ENCODE results near the gene DLG2. TPM values are rescaled to one million over a fixed set of nuclear protein-coding genes. Genes with fewer than 3 reads are reported as not detected.

Gene DLG2
- total RNA-seq, 3 donors from 2014 or later (not counting 1 experiment from before 2014, with no cell fraction given): 1.7 to 2.9 (median 2.2) TPM

DNA sequence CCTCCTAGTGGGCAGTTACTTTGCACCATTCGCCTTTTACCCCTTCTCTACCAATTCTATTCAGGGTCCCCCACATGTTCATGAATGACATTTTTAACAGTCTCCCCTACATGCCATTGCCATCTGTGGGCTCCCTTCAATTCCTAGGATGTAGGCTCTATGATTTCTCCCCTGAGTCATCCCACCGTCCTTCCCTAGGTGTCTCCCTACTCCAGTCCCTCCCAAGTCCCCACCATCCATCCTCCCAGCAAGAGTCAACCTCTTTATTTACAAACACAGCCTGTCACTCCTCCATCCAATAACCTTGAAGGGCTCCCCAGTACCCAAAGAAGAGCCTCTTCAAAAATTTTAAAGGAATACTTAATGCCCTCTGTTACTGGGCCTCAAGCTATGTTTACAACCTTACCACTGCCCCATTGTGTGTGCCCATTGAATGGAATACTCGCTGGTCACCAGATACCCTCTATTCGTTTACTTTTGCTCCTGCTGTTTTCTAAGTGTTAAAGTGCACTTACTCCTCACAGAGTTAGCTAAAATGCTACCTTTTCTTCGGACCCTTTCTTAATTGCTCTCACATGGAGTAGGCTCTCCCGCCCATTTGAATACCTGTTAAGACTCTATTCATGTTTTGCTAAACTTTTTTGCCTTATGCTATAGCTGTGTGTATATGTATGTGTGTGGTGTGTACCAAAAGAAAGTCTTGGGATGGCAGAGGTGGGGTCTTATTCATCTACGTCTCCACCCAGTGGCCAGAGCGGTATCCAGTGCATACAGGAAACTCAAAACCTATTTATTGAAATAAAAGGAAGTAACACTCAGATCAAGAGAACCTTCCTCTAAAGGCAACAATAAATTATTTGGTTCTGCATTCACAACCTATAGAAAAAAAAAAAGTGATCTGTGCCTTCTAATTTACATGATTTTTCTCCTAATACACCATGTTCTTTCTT lies 2105.2 kb downstream of the DLG2 start:
- no peak for DNase-seq
- no peaks in the 10 kb centered on the region for H3K27me3 ChIP-seq (ENCODE audit: control insufficient read depth, insufficient read depth, low read length)
- no peak overlapping the region for H3K4me3 Mint-ChIP-seq
- H3K36me3 Mint-ChIP-seq: no peaks in the 10 kb centered on the region
- WGBS (ENCODE audit: insufficient coverage): 82% methylated on average over 6 of the region's 8 CpGs
- no peak for ATAC-seq
- no peaks in the 10 kb centered on the region for H3K4me1 Mint-ChIP-seq
- no peaks in the 10 kb centered on the region for H3K4me1 ChIP-seq (ENCODE audit: control insufficient read depth, insufficient read depth, low read length)
- H3K36me3 ChIP-seq (ENCODE audit: control insufficient read depth, insufficient read depth, low read length): no peaks in the 10 kb centered on the region
- H3K9me3 ChIP-seq (ENCODE audit: control insufficient read depth, insufficient read depth, low read length): no peaks in the 10 kb centered on the region
- no peak overlapping the region for H3K27ac ChIP-seq (ENCODE audit: low read length)
- no peaks in the 10 kb centered on the region for H3K27me3 Mint-ChIP-seq (ENCODE audit: low read depth in 2 of 2)
- no peak overlapping the region for H3K4me3 ChIP-seq (ENCODE audit: low read length)
- peaks cover 5% of the 10 kb centered on the region in 2 donors for H3K9me3 Mint-ChIP-seq
- TF ChIP-seq, protein P1, sequence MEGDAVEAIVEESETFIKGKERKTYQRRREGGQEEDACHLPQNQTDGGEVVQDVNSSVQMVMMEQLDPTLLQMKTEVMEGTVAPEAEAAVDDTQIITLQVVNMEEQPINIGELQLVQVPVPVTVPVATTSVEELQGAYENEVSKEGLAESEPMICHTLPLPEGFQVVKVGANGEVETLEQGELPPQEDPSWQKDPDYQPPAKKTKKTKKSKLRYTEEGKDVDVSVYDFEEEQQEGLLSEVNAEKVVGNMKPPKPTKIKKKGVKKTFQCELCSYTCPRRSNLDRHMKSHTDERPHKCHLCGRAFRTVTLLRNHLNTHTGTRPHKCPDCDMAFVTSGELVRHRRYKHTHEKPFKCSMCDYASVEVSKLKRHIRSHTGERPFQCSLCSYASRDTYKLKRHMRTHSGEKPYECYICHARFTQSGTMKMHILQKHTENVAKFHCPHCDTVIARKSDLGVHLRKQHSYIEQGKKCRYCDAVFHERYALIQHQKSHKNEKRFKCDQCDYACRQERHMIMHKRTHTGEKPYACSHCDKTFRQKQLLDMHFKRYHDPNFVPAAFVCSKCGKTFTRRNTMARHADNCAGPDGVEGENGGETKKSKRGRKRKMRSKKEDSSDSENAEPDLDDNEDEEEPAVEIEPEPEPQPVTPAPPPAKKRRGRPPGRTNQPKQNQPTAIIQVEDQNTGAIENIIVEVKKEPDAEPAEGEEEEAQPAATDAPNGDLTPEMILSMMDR (IDR thresholded peaks at IDR 0.05): no peak
- H3K27ac Mint-ChIP-seq: no peak overlapping the region
- intact Hi-C loops (cut with micrococcal nuclease): no loop called here

DNA sequence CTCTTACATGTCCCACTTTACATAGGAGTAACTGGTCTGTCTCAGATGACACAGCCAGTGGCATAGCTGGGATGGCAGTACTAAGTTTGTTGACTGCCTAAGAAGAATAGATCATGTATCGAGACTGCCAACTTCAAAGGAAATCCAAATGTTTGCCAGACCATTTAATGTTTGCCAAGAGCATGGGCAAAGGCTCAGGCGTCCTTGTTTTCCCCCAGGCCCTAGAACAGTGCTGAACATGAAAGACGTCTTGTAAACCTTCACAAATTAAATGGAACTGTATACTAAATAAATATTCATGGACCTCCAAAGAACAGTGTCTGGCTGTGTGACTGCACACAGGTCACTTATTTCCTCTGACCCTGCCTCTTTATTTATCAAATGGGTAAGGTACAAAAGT lies 2106.3 kb downstream of the DLG2 start:
- Histone ChIP-seq H3K27me3 (ENCODE audit: control insufficient read depth, insufficient read depth, low read length) (no peaks in the 10 kb centered on the region), H3K27ac (ENCODE audit: low read length) (no peak overlapping the region), H3K4me3 (ENCODE audit: low read length) (no peak overlapping the region), H3K9me3 (ENCODE audit: control insufficient read depth, insufficient read depth, low read length) (no peaks in the 10 kb centered on the region), H3K4me1 (ENCODE audit: control insufficient read depth, insufficient read depth, low read length) (no peaks in the 10 kb centered on the region), H3K36me3 (ENCODE audit: control insufficient read depth, insufficient read depth, low read length) (no peaks in the 10 kb centered on the region)
- H3K4me3 Mint-ChIP-seq: no peak overlapping the region
- 93% methylated on average over 3 of the region's 3 CpGs for WGBS (ENCODE audit: insufficient coverage)
- TF ChIP-seq, protein P1 (IDR thresholded peaks at IDR 0.05): no peak
- no peaks in the 10 kb centered on the region for H3K27me3 Mint-ChIP-seq (ENCODE audit: low read depth in 2 of 2)
- H3K9me3 Mint-ChIP-seq: peaks cover 10% of the 10 kb centered on the region in 2 donors
- no peaks in the 10 kb centered on the region for H3K36me3 Mint-ChIP-seq
- intact Hi-C loops (cut with micrococcal nuclease): no loop called here
- H3K27ac Mint-ChIP-seq: no peak overlapping the region
- ATAC-seq (no peak), DNase-seq (no peak)
- H3K4me1 Mint-ChIP-seq: no peaks in the 10 kb centered on the region

DNA sequence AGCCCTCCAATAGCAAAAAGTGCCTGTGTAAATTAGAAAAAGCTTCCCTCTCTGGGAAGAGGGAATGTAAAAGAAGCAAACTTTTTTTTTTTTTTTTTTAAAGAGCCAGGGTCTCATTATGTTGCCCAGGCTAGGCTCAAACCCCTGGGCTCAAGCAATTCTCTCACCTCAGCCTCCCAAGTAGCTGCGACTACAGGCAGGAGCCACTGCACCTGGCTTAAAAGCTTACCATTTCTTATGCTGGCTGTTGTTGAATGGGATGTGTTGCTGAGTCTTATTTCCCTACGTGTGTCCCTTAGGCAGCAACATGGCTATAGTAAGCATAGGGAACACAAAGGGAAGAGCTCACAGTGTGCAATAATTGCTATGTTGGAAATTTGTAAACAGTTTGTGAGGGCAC lies 2115.5 kb downstream of the DLG2 start:
- Histone ChIP-seq H3K9me3 (ENCODE audit: control insufficient read depth, insufficient read depth, low read length) (no peaks in the 10 kb centered on the region), H3K4me1 (ENCODE audit: control insufficient read depth, insufficient read depth, low read length) (no peaks in the 10 kb centered on the region), H3K27me3 (ENCODE audit: control insufficient read depth, insufficient read depth, low read length) (no peaks in the 10 kb centered on the region), H3K36me3 (ENCODE audit: control insufficient read depth, insufficient read depth, low read length) (no peaks in the 10 kb centered on the region), H3K27ac (ENCODE audit: low read length) (no peak overlapping the region), H3K4me3 (ENCODE audit: low read length) (no peak overlapping the region)
- ATAC-seq (no peak), DNase-seq (no peak)
- H3K4me1 Mint-ChIP-seq: no peaks in the 10 kb centered on the region
- WGBS (ENCODE audit: insufficient coverage): 81% methylated on average over 2 of the region's 2 CpGs
- H3K9me3 Mint-ChIP-seq: peaks cover 9 to 10% of the 10 kb centered on the region in 2 donors
- TF ChIP-seq, protein P1 (IDR thresholded peaks at IDR 0.05): no peak
- no peak overlapping the region for H3K27ac Mint-ChIP-seq
- intact Hi-C loops (cut with micrococcal nuclease): no loop called here
- H3K27me3 Mint-ChIP-seq (ENCODE audit: low read depth in 2 of 2): no peaks in the 10 kb centered on the region
- H3K36me3 Mint-ChIP-seq: no peaks in the 10 kb centered on the region
- no peak overlapping the region for H3K4me3 Mint-ChIP-seq
